GM12892 (cell line): ENCODE results near the gene CTNNBIP1.

Source experiments
- POLR2A ChIP-seq: IDR thresholded peaks from 2 replicates; pipeline ENCODE4 v1.6.1; 2011; ENCODE audit warnings: low read depth, low read length, control low read depth
- POLR2AphosphoS5 ChIP-seq: IDR thresholded peaks from 2 replicates; pipeline ENCODE4 v1.6.1; 2011; ENCODE audit warnings: low read depth, low read length, control low read depth

DNA sequence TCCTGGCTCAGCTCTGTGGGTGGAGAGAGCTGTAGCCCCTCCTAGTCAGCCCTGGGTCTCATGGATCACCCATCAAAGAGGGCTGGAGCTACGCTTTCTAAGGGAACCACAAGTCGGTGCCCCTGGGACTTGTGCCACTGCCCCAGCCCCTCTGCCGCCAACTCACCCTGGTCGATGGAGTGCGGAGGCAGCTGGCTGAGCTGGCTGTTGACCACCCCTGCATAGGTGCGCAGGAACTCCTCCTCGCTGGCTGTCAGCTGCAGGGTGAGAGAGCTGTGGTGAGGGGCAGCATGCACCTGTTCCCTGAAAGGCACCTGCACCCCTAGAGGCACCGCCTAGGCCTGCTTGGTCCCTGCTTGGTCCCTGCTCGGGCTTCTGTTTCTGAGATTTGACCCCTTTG is 39.0 kb downstream of the CTNNBIP1 start:
- TF ChIP-seq POLR2A (no peak), POLR2AphosphoS5 (no peak)
